Epithelial cell of esophagus (primary cell): ENCODE measurements around the gene FNDC3B.

Experiments used
- DNase-seq: peaks from one replicate; pipeline ENCODE4 v3.0.0; 2010; ENCODE audit warnings: low read depth
- H3K4me3 ChIP-seq: 2 replicates; pipeline ENCODE4 v1.5.1; 2011; ENCODE audit warnings: mild to moderate bottlenecking, low read length, control low read depth
- CTCF ChIP-seq: IDR thresholded peaks from 2 replicates; pipeline ENCODE4 v1.5.1; 2011; ENCODE audit warnings: low read depth, mild to moderate bottlenecking, low read length, control low read depth, inconsistent platforms; ENCODE audit not compliant: insufficient read depth; ENCODE audit errors: missing control alignments

The FNDC3B gene

GRCh38 chr3:172002512-172003078, 36.8 kb upstream of the FNDC3B start:
- TF ChIP-seq CTCF, result no peak
- no peak overlapping the region for H3K4me3 ChIP-seq
- no peak for DNase-seq

- H3K4me3 ChIP-seq, result no peak overlapping the region
- no peak for TF ChIP-seq CTCF
- DNase-seq, result no peak
These were observed 36.2 kb upstream of the FNDC3B start for GRCh38 chr3:172003146-172003545.

GRCh38 chr3:172007065-172007370, 32.4 kb upstream of the FNDC3B start:
- TF ChIP-seq CTCF, result no peak
- no peak overlapping the region for H3K4me3 ChIP-seq

GRCh38 chr3:172009803-172010202, 29.6 kb upstream of the FNDC3B start:
- TF ChIP-seq CTCF, result no peak
- no peak overlapping the region for H3K4me3 ChIP-seq
- DNase-seq, result no peak

More at GRCh38 chr3:172007065-172007370, 32.4 kb upstream of the FNDC3B start:
- DNase-seq, result no peak

- TF ChIP-seq CTCF, result no peak
- no peak for DNase-seq
These were observed 26.6 kb upstream of the FNDC3B start for GRCh38 chr3:172012775-172013174.

GRCh38 chr3:172014145-172014544, 25.2 kb upstream of the FNDC3B start:
- no peak overlapping the region for H3K4me3 ChIP-seq
- TF ChIP-seq CTCF, result no peak
- no peak for DNase-seq

More at GRCh38 chr3:172012775-172013174, 26.6 kb upstream of the FNDC3B start:
- no peak overlapping the region for H3K4me3 ChIP-seq

- TF ChIP-seq CTCF, result no peak
- no peak for DNase-seq
- H3K4me3 ChIP-seq, result no peak overlapping the region
These were observed 21.0 kb upstream of the FNDC3B start for GRCh38 chr3:172018364-172018763.
